Gastrocnemius medialis (tissue), 4 donors: ENCODE data around the gene IRAK1. TPM values are rescaled to one million over a fixed set of nuclear protein-coding genes. Genes with fewer than 3 reads are reported as not detected.

Experiments used
- ATAC-seq, 2 donors: fragments of 150-250 bp; one replicate each; pipeline ENCODE4 v1.9.1; 2016
- DNase-seq, 2 donors: peaks; one replicate each; pipeline ENCODE4 v3.0.0-alpha.2; 2019
- H3K27ac ChIP-seq, 4 donors: fragments of 200-600 bp; sonication (generic); 1 replicate in 1 of 4; 2 replicates in 3 of 4; pipeline ENCODE4 v1.5.1; 2016 to 2018; ENCODE audit warnings: mild to moderate bottlenecking in 2 of 4, moderate library complexity in 1 of 4
- H3K27me3 ChIP-seq, 3 donors: fragments of 200-600 bp; sonication (generic) in 2 of 3; 1 replicate in 1 of 3; 2 replicates in 2 of 3; pipeline versions ENCODE4 v1.5.1 to v1.6.0; 2016 to 2019; ENCODE audit warnings: mild to moderate bottlenecking in 1 of 3, moderate library complexity in 1 of 3
- H3K36me3 ChIP-seq, 2 donors: fragments of 200-600 bp; sonication (generic) in 1 of 2; one replicate each; pipeline ENCODE4 v1.5.1; 2017 to 2018
- H3K4me1 ChIP-seq, 2 donors: fragments of 200-600 bp; sonication (generic) in 1 of 2; one replicate each; pipeline ENCODE4 v1.5.1; 2016 to 2017; ENCODE audit warnings: mild to moderate bottlenecking in 2 of 2
- H3K4me3 ChIP-seq, 4 donors: fragments of 200-600 bp; sonication (generic) in 3 of 4; 1 replicate in 1 of 4; 2 replicates in 3 of 4; pipeline ENCODE4 v1.5.1; 2016 to 2019; ENCODE audit warnings: mild to moderate bottlenecking in 2 of 4
- H3K9me3 ChIP-seq, 3 donors: fragments of 200-600 bp; sonication (generic) in 2 of 3; 1 replicate in 1 of 3; 2 replicates in 2 of 3; pipeline ENCODE4 v1.5.1; 2016 to 2019
- CTCF ChIP-seq, 5 experiments: fragments of 450-650 bp in 3 of 5; fragments of 200-600 bp in 2 of 5; sonication (generic) in 2 of 5; IDR thresholded peaks in 4 of 5; conservative IDR thresholded peaks in 1 of 5; 1 replicate in 4 of 5; 2 replicates in 1 of 5; pipeline ENCODE4 v1.5.1; 2016 to 2019; ENCODE audit warnings: antibody characterized with exemption in 5 of 5, mild to moderate bottlenecking in 3 of 5, moderate library complexity in 3 of 5
- POLR2A ChIP-seq, 2 donors: fragments of 450-650 bp; IDR thresholded peaks; one replicate each; pipeline ENCODE4 v1.6.1; 2017; ENCODE audit warnings: antibody characterized with exemption in 2 of 2, mild to moderate bottlenecking in 2 of 2, moderate library complexity in 2 of 2
- in situ Hi-C, 4 donors: fragments of 200-750 bp; cut with MboI; loops; one replicate each; pipeline versions ENCODE4 v1.15.0 to v1.8.0; 2017; ENCODE audit warnings: low sequenced_read_pairs in 4 of 4
- intact Hi-C: fragments of 100-400 bp; cut with DNase I; formaldehyde crosslinking; loops from one replicate; pipeline ENCODE4 v1.15.1; 2023; ENCODE audit warnings: low total_unique reads
- total RNA-seq, 4 donors: library from RNA; depleted of rRNA; stranded (reverse); fragments of >200 nt; gene quantifications; one replicate each; pipeline versions ENCODE4 v1.1.0 to v1.2.3, GENCODE V29; 2016

Gene IRAK1
- total RNA-seq, 4 donors from 2014 or later: 73.9 to 157 (median 115) TPM

GRCh38 chrX:154046031-154046781, 26.5 kb upstream of the IRAK1 start:
- no peaks in the 10 kb centered on the region for H3K36me3 ChIP-seq
- intact Hi-C loops: loop anchor here (2.0 to 10.0 kb wide), 3 partner anchors 75 to 341 kb away; partner anchors contain the start of genes ARHGAP4 and HCFC1
- peaks cover 76 to 85% of the 10 kb centered on the region in 2 donors for H3K4me1 ChIP-seq
- H3K4me3 ChIP-seq: no peak overlapping the region
- ATAC-seq: peak; percentile 15 to 48
- in situ Hi-C loops: no loop called here
- DNase-seq: peak; percentile 23 to 31
- no peak for TF ChIP-seq POLR2A (IDR thresholded peaks at IDR 0.05)
- no peak for TF ChIP-seq CTCF (IDR thresholded peaks at IDR 0.05 in 4 of 5, conservative IDR thresholded peaks at IDR 0.05 in 1 of 5)
- no peaks in the 10 kb centered on the region for H3K27me3 ChIP-seq
- H3K9me3 ChIP-seq: no peaks in the 10 kb centered on the region
- H3K27ac ChIP-seq: peak overlapping the region; percentile 82 to 89 (median 88)

GRCh38 chrX:154044091-154044490, 24.4 kb upstream of the IRAK1 start:
- no peak for DNase-seq
- intact Hi-C loops (loop anchor here (10.0 kb wide), 1 partner anchor 339 kb away; no protein-coding TSS in a partner anchor), in situ Hi-C loops (no loop called here)
- Histone ChIP-seq H3K27ac (peak overlapping the region; percentile 63 to 89 (median 78)), H3K27me3 (no peaks in the 10 kb centered on the region), H3K9me3 (no peaks in the 10 kb centered on the region), H3K36me3 (no peaks in the 10 kb centered on the region), H3K4me1 (peaks cover 64 to 96% of the 10 kb centered on the region in 2 donors), H3K4me3 (no peak overlapping the region)
- no peak for ATAC-seq
- no peak for TF ChIP-seq POLR2A (IDR thresholded peaks at IDR 0.05)
- no peak for TF ChIP-seq CTCF (IDR thresholded peaks at IDR 0.05 in 4 of 5, conservative IDR thresholded peaks at IDR 0.05 in 1 of 5)

GRCh38 chrX:154043003-154043763, 23.5 kb upstream of the IRAK1 start:
- in situ Hi-C loops: no loop called here
- no peak overlapping the region for H3K4me3 ChIP-seq
- peak overlapping the region; percentile 63 to 89 (median 78) for H3K27ac ChIP-seq
- H3K9me3 ChIP-seq: no peaks in the 10 kb centered on the region
- no peaks in the 10 kb centered on the region for H3K36me3 ChIP-seq
- TF ChIP-seq CTCF (IDR thresholded peaks at IDR 0.05 in 4 of 5, conservative IDR thresholded peaks at IDR 0.05 in 1 of 5): no peak
- H3K4me1 ChIP-seq: peaks cover 54 to 87% of the 10 kb centered on the region in 2 donors
- ATAC-seq (peak in 1 of 2 donors; percentile 29), DNase-seq (no peak)
- intact Hi-C loops: loop anchor here (10.0 kb wide), 1 partner anchor 338 kb away; no protein-coding TSS in a partner anchor
- no peaks in the 10 kb centered on the region for H3K27me3 ChIP-seq

- Histone ChIP-seq H3K4me1 (peaks cover 37 to 65% of the 10 kb centered on the region in 2 donors), H3K4me3 (no peak overlapping the region), H3K27ac (peak overlapping the region; percentile 50 to 89 (median 78)), H3K9me3 (no peaks in the 10 kb centered on the region), H3K27me3 (no peaks in the 10 kb centered on the region), H3K36me3 (no peaks in the 10 kb centered on the region)
- peak; percentile 49 to 59 for ATAC-seq
- in situ Hi-C loops (no loop called here), intact Hi-C loops (loop anchor here (10.0 kb wide), 1 partner anchor 336 kb away; no protein-coding TSS in a partner anchor)
- peak in 1 of 2 donors; percentile 42 for DNase-seq
- TF ChIP-seq CTCF (IDR thresholded peaks at IDR 0.05 in 4 of 5, conservative IDR thresholded peaks at IDR 0.05 in 1 of 5) (no peak), POLR2A (IDR thresholded peaks at IDR 0.05) (no peak)
Observed at GRCh38 chrX:154040863-154041262, 21.2 kb upstream of the IRAK1 start.
